ENCODE results near the gene C8B. TPM values are rescaled to one million over a fixed set of nuclear protein-coding genes. Genes with fewer than 3 reads are reported as not detected.

Gene C8B
- not detected for total RNA-seq

DNA sequence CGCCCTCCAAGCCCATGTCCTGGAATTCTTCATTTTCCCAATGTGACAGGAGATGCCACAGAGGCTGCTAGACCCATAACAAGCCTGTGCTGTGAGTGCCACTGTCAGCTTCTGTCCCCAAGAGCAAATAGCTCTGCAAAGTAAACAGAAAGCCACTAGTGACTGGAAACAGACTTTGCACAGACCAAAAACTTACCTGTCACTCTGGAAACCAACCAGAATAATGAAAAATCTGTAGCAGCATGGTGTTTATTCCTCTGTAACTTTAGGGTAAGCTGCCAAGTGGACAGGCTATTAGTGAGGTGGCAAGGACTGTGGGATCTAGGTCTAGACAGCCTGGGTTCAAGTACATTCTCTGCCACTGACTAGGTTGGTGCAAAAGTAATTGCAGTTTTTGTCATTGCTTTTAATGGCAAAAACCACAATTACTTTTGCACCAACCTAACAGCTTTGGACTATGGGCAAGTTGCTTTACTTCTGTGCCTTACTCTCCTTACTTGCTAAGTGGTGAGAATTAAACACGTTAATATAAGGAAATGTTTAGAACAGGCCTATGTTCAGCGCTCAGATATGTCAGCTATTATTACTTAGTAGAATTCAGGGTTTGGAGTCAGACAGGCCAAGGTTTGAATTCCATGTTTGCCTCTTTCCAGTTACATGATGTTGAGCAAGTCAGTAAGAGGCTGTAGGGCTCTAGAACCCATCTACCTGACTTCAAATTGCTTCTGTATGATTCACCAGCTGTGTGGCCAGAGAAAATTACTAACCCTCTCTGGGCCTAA is at the start of gene C8B:
TSS of gene C8B (minus strand) at position 100 of the 782 bp plus-strand sequence. CDS start at position 33, 67 bp downstream.
- DNase-seq (ENCODE audit: low spot score in 2 of 2): no peak
- FAIRE-seq: no peak

DNA sequence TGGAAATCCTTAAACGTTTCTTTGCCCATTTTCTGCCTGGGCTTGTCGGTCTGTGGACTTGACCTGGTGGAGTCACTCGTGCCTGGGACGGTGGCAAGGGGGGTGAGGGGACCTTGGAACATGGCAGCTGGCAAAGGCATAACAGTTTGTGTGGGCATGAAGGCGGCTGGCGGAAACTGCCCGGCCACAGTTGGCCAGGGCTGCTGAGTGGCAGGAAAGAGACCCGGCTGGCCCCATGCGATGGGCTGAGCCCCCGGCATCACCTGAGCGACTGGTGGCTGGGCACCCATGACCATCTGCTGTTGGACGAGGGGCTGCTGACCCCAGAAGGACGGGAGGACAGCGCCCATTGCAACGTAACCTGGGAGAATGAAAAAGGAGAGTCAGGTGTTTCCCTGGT is 49.3 kb upstream of the C8B start:
- DNase-seq (ENCODE audit: low spot score in 2 of 2) (no peak), FAIRE-seq (no peak)

DNA sequence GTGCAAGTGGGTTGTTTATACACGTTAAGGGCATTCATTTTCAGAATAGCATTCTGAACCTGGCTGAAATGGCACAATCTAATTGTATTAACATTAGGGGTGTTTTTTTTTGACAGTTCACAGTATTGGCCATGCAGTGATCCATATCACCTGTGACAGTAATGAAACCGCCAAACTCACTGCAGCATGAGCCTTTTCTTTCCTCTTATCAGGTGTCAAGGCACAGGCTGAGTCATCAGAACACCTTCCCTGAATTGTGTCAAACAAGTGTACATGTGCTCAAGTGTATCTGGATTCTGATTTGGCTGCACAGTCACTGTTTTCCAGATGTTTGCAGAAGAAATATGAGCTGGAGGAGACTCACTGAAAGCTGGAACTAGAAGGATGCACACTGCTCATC is 47.7 kb upstream of the C8B start:
- FAIRE-seq: no peak
- no peak for DNase-seq (ENCODE audit: low spot score in 2 of 2)

DNA sequence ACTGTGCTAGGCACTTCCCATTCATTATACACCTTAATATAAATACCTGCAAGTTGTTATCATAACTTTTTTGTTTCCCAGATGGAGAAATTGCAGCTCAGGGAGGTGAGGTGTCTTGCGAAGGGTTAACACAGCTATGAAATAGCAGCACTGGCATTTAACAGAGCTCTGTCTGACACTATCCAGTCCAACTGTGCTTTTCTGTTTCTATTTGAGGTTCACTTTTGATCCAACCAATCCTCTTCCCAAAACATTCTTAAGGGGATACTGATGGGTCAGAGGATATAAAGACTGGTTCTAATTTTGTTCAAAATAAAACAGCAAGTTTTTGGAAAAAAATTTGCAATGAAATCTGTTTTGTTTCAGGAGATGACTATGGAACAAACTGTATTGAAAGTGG is 46.5 kb upstream of the C8B start:
- DNase-seq (ENCODE audit: low spot score in 2 of 2) (no peak), FAIRE-seq (no peak)

DNA sequence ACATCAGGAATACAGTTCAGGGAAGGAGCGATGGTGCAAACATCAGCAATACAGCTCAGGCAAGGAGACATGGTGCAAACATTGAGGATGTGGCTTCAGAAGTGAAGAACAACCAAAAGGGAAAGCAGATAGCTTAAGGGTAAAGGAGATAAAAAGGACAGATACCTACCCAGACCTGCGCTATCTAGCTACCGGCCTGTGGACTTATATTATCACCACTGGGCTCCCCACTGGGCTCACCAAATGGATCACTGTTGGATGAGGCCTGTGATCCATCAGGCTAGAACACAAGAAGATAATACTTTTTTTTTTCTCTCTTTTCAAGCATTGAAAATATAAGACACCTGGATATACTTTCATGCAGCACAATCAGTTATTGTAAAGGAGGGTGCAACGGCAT is 44.7 kb upstream of the C8B start:
- DNase-seq (ENCODE audit: low spot score in 2 of 2) (no peak), FAIRE-seq (no peak)

DNA sequence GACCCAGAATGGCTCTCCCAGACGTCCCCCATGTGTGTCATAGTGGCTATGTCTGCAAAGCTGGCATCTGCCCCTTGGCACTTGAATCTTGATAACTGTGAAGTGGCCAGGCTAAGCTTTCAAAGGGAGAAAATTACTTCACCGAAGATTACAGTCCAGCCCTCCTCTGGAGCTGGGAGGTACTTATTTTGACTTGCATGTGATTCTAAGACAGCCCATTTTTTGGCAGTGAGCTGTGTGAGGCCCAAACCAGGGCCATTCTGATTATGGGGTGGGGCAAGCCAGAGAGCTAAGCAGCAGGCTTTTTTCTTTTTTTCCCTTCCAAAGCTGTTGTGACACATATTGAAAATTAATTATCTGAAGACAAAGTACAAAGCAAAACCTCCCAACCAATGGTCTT is 42.1 kb upstream of the C8B start:
- FAIRE-seq: no peak
- no peak for DNase-seq (ENCODE audit: low spot score in 2 of 2)

DNA sequence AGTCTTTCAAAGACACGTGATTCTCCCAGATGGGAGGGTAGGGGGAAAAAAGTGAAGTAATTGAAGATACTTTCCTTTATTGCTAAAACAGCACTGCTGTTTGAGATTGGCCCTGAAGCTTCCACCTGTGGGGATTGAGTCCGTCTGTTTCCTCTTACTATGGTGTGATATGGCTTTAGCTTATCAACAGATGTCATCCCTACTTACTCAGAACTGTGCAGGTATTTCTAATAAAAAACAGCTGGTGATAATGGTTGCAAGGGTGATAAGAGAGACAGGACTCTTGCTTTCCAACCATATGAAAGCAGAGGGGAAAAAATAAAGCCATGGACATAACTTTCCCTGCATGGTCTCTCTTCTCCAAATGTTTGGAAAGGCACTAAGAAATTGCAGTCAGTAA is 41.7 kb upstream of the C8B start:
- no peak for FAIRE-seq
- DNase-seq (ENCODE audit: low spot score in 2 of 2): no peak

DNA sequence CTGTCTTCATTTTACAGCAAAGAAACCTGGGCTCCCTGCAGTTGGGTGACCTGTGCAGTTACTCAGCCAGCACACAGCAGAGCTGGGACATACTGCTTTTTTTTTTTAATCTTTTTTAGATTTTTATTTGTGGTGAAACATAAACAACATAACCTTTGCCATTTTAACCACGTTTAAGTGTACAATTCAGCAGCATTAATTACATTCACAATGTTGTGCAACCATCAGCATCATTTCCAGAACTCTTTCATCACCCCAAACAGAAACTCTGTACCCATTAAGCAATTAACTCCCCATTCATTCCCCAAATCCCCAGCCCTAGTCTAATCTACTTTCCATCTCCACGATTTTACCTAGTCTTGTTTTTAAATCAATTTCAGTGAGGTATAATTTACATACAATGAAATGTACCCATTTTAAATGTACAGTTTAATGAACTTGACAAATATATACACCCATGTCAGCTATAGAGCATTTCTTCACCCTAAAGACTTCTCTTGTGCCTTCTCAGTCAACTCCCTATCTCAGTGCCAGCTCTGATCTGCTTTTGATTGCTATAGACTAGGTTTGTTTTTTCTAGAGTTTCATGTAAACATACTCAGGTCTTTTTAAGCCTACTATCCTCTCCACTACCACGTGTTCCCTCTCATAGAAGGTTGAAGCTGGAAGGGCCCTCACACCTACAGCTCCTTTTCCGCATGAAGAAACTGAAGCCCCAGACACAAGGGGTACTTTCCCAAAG is 37.8 kb upstream of the C8B start:
- DNase-seq (ENCODE audit: low spot score in 2 of 2): no peak
- no peak for FAIRE-seq

DNA sequence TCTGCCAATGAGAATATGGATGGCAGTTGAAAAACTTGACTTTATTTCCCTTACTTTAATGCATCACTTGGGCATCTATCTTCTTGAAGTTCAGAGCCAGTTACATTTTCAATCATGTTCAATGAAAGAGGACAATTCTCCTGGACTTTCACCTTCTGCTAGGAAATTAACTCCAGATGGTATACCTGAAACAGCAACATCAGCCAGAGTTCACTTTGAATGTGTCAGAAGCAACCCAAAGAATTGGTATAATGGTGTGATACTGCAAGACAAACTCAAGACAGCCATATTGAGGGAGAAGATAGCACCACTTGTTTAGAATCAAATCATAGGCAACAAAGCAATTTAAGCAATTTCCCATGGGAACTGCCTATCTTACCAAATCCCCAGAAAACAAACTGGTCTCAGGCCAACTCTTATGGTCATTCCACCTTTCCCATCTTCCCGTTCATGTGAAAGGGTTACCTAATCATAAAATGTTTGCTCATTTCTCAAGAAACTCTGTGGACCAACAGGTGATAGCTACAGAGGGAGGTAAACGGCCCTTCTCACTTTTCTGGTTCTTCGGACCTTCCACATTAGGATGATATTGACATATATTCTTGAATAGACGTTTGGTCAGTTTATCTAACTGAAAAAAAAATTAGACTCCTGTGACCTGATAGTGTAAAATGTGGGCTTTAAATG is 29.7 kb upstream of the C8B start:
- no peak for FAIRE-seq
- no peak for DNase-seq (ENCODE audit: low spot score in 2 of 2)

DNA sequence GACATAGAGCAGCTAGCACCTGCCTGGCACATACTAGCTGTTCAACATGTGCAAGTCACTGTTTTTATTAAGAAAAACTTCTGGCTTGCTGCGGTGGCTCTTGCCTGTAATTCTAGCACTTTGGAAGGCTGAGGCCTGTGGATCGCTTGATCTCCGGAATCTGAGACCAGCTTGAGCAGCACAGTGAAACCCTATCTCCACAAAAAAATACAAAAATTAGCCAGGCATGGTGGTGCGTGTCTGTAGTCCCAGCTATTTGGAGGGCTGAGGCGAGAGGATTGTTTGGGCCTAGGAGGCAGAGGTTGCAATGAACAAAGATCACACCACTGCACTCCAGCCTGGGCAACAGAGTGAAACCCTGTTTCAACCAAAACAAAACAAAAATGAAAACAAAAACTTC is 27.7 kb upstream of the C8B start:
- no peak for FAIRE-seq

DNA sequence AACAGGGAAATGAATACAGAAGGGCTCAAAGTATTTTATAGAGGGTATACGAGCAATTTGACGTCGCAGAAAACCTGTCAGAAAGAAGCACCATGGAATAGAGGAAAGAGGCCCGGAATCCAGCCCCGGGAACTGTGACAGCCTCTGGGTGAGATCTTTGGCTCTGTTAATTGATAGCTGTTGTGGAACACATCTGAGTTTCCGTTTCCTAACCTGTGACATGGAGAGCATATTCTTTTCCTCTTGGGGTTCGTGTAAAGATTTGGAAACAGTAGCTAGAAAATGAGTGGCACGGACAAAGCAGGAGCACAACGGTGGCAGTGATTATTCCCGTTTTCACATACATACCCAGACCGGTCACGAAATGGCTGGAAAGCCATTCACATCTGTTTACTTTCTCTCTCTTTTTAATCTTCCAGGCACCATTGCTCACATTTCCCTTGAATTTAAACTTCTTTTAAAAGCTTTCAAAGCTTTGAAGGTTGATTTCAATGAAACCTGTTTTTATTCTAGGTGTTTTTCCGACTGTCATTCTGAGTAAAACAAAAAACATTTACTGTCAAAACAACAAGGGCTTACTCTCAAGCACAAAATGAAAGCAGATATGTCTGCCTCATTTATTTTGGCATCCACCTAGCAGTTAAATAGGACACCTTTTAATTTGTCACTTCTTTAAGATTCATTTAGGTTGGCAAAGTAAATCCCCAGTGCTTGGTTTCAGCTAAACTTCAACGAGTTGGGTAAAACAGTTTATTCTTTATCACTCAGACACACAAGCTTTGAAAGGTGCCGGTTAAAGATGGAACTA is 26.7 kb upstream of the C8B start:
- FAIRE-seq (no peak), DNase-seq (ENCODE audit: low spot score in 2 of 2) (no peak)

More for the DNA sequence above, 27.7 kb upstream of the C8B start:
- DNase-seq (ENCODE audit: low spot score in 2 of 2): no peak

DNA sequence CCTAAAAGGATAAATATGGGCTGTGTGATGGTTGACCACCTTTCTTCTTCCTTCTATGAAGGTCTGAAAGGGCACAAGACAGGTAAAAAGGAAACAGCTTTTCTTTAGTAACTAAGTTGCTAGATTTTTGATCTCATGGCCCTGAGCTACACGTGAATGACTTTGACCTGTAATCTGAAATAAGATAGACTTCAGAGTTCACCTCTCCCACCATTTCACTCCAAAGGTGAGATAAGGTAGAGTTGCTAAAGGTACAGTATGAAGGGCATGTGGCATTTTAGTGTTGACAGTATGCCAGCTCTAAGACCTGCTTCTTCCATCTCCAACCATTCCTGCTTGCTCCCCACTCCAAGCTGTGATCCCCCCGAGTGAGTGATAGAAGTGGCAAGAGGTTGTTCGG is 25.8 kb upstream of the C8B start:
- FAIRE-seq (no peak), DNase-seq (ENCODE audit: low spot score in 2 of 2) (no peak)

DNA sequence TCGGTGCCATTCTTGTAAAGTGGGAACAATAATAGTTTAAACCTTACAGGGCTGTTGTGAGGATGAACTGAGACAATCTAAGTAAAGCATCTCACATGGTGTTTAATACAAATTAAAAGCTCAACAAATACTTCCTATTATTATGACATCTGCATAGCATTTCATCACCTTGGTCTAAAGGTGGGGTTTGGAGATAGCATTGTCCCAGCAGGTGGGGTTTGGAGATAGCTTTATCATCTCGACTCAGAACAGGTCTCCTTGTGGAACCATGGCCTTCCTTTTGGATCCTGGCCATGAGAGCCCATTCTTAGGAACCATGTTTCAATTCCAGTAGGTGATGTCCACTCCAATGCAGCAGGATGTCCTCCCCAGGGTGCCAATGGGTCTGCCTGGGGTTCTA is 20.6 kb upstream of the C8B start:
- no peak for DNase-seq (ENCODE audit: low spot score in 2 of 2)

DNA sequence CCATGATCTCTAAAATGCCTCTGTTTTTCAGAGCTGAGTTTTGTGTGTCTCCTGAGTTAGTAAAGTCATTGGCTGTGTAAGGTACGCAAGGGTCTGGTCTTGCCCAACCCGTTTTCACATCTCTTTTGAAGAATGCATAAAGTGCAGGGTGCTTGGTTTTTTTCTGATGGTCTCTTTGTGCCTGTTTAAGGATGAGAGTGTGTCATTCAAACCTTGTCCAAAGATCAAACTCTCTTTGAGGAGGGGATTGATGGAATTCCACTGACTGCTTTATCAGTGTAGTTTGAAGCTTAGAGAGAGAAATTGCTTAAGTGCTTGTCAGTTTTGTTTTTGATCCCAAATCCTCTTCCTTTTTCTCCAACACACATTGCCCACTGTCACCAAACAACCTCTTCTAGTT is 20.0 kb upstream of the C8B start:
- FAIRE-seq: no peak

More for the DNA sequence above, 20.6 kb upstream of the C8B start:
- no peak for FAIRE-seq

DNA sequence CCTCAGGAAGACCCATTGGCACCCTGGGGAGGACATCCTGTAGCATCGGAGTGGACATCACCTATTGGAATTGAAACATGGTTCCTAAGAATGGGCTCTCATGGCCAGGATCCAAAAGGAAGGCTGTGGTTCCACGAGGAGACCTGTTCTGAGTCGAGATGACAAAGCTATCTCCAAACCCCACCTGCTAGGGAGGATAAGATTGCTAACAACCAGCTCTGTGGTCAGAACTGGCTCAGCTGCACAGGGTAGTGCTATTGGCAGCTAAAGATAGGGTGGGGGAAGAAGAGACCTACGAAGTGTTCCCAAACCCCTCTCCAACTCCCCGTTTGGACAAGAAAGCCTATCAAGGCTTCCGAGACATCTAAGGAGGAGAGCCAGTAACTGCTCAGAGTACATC is 17.7 kb upstream of the C8B start:
- FAIRE-seq (no peak), DNase-seq (ENCODE audit: low spot score in 2 of 2) (no peak)

More for the DNA sequence above, 20.0 kb upstream of the C8B start:
- no peak for DNase-seq (ENCODE audit: low spot score in 2 of 2)

DNA sequence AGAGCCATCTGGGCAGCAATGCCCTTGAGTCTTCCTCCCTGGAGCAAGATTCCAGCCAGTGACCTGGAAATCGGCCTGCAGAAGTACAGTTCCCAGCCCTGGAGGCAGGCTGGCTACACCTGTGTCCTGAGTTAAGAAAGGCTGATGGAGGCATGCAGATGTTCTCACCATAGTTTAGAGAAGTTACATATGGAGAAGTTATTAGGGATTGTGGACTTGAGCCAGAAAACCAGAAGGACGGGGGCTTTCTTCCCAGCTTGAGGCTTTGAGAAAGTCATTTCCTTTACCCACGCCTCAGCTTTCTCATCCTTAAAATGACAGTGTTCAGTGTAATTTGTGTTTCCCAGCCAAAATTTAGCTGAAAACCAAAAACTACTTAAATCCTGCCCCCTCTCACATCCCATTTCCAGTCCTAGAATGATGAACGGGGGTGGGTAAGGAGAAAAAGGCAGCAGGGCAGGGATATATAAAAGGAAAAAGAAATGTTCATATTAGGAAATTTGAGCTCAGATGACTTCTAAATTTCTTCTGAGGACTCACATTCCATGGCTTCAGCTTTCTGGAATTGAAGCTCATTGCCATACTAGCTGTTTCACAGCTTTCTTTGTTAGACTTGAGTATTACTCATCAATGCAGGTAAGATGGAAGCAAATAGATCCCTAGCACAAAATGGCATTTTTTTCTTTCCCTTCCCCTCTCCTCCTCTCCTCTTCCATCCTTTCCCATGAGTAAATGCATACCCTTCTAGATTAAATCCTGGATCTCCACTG is 14.4 kb upstream of the C8B start:
- no peak for DNase-seq (ENCODE audit: low spot score in 2 of 2)

DNA sequence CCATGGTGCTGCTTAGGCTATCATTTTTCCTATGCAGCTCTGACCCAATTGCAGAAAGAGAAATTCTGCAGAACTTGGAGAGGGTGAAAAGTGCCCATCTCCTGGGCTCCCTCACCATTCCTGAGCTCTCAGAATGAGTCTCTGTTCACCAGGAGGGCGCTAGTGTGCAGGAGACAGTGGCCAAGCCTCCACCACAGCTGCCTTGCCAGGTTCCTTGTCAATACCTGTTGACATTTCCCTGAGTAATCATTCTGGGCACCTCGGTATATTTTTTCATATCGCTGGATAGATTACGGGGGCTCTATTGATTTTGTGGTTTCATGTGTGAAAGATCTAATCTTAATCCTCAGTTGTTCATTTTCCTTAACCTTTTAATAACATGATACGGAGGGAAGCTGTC is 13.0 kb upstream of the C8B start:
- DNase-seq (ENCODE audit: low spot score in 2 of 2) (no peak), FAIRE-seq (no peak)

More for the DNA sequence above, 14.4 kb upstream of the C8B start:
- no peak for FAIRE-seq

DNA sequence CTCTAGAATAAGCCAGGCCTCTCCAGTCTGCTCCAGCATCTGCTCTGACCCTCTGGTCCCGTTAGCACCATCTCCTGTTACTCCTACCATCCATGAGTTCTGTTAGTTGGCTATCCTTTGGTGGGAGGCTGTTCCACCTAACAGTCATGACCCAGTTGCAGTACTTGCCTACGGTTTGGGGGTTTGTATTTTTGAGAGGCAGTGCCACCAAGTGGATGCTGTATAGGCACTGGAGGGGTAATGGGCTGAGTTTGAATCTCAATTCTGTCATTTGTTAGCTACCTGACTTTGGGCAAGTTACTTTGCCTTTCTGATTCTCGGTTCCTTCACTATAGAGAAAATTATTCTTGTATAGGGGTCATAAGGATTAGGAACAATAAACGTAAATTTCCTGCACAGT is 12.1 kb upstream of the C8B start:
- FAIRE-seq (no peak), DNase-seq (ENCODE audit: low spot score in 2 of 2) (no peak)

DNA sequence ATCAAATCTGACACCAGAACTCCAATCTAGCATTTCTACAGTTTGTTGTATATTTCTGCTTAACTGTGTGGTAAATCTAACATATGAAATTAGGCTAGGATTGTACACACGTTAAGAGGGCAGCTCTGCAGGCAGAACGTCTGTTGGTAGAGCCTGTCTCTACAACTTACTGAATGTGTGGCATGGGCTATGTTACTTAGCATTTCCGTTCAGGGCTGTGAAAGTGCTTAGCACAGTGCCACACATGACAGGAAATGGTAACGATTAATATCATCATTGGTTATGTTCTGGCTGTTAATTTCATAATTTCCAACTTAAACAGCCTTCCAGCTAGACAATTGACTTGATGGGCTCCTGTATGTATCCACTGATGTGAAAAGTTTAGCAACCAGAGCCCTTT is 9.6 kb upstream of the C8B start:
- FAIRE-seq: no peak
- DNase-seq (ENCODE audit: low spot score in 2 of 2): no peak

Data from frontal cortex (tissue), 4 donors.